Urothelium cell line (cell line): ENCODE measurements around the gene ZKSCAN1.
A peak's percentile ranks its signal among the peaks of the same experiment; 100 is the strongest.
"Not testable (repeated sequence)": the region's sequence is repeated elsewhere in the genome, so short reads cannot be mapped to it uniquely, and the experiment has no call there.

Experiments used
- DNase-seq: peaks from one replicate; pipeline ENCODE4 v3.0.0; 2011; ENCODE audit warnings: low spot score, mixed read lengths
- FAIRE-seq: peaks from 2 replicates; lab custom pipeline; 2011; peaks lifted over from hg19 to GRCh38; lab: Jason Lieb, UNC

Gene ZKSCAN1

DNA sequence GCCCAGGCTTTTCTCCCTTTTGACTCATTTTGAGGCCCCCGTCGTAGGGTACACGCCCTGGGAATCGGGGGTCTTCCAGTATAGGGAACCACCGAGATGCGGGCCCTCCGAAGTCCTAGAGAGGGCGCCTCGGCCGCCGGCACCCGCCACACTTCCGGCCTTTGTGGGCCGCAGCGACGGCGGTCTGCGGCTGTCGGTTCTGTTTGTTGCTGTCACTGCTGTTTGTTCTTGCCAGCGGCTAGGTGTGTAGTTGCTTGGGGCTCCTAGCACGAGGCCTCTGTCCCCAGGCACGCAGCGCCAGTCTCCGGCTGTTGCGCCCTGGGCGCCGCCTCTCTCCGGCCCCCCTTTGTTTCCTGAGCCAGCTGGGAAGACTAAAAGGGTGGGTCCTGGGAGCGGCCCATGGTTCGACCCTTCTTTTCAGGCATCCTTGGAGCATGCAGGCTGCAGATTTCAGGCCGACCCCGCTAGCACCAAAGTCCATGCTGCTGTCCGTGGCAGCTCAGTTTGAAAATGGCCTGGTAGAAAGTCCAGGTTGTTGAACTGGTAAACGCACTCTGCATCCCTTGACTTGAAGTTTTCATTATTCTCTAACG is 17.8 kb upstream of the ZKSCAN1 start:
- DNase-seq (no peak), FAIRE-seq (no peak)

DNA sequence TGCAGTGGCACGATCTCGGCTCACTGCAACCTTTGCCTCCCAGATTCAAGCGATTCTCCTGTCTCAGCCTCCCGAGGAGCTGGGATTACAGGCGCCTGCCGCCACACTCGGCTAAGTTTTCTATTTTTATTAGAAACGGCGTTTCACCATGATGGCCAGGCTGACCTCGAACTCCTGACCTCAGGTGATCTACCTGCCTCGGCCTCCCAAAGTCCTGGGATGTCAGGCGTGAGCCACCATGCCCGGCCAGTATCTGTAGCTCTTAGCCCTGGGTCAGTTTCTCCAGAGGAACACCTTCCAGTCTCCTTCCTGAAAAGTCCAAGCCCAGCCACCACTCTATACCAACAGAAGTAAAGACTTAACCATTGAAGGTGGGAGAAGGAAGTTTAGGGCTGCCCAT is 15.2 kb upstream of the ZKSCAN1 start:
- no peak for DNase-seq

DNA sequence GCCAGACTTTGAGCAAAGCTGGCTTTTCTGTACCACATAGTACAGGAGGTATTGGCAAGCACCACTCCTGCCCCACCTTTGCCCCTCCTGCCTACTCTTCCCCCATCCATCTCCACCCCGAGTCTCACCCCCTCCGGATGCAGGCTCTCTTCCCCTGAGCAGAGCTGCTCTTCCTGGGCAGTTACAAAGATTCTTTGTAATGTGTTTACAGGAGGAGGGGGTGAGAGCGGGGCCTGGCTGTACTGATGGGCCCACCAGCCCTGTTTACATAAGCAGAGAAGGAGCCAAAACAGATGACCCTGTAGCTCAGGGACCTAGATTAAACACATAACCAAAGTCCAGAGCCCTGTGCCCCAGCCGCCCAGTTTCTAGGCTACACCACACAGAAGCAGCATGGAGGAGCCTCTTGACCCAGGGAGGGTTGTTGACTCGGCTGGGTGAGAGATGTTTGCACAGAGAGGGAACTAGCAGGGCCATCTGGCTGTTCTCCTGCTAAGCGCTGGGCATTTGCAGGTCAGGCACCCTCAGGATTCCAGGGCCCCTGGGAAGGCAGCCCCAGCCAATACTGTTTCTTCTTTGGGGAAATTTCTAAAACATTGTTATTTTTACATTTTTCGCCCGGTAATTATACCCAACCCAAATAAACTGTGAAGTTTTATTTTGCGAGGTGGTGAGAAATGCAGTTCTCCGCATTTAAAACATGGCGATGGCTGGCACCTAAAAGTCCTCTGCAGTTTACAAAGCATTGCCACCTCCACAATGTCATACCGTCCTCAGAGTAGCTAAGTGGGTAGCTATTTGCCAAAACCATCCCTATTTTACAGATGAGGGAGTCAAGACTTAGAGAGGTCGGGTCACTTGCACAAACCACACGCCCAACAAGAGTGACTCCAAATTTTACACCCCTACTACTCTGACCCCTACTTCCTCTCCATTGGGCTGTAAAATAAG is 11.4 kb upstream of the ZKSCAN1 start:
- DNase-seq = no peak
- FAIRE-seq = no peak

More for the DNA sequence above, 15.2 kb upstream of the ZKSCAN1 start:
- no peak for FAIRE-seq

- DNase-seq (no peak), FAIRE-seq (no peak)
Observed at GRCh38 chr7:100007887-100008286, 7.5 kb upstream of the ZKSCAN1 start.

DNA sequence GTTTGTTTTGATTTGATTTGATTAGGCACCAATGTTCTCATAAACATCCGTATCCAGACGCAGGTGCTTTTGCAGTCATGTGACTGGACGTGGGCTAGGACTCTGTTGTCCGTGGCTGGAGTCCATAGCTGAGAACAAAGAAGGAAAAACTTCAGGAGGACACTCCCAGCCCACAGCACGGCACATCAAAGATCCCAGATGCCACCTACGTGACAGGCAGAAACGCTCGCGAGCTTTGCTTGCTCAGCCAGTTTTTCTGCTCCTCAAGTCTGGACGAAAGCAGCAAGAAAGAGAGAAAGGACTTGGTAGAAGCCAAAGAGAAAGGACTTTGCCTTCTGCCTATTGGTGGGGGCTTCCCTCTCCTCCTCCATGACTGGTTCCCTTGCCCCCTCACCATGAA is 6.9 kb upstream of the ZKSCAN1 start:
- FAIRE-seq (no peak), DNase-seq (no peak)

DNA sequence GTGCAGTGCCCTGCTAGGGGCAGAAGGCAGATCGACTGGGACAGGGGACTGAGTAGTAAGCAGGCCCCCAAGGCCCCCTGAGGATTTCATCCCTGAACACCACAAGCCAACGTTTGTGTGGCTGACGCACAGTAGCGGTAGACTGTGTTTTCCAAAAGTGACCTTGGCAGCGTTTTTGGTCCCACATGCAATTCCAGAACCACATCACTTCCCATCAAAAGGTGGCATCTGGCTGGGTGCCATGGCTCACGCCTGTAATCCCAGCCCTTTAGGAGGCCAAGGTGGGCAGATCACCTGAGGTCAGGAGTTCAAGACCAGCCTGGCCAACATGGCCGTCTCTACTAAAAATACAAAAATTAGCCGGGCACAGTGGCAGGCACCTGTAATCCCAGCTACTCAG is 5.4 kb upstream of the ZKSCAN1 start:
- FAIRE-seq, DNase-seq: not testable (repeated sequence)

DNA sequence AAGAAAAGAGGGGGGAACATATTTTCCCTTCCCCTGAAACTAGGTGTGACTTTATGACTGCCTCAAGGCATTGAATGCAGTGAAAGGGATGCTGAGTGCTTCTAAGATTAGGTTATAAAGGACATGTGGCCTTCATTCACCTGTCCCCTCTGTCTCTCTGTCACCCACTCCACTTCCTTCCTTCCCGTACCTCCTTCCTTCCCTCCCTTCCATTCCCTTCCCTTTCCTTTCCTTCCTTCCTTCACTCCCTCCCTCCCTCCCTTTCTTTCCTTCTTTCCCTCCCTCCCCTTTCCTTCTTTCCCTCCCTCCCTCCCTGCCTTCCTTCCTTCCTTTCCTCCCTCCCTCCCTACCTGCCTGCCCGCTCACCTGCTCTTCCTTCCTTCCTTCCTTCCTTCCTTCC is 4.5 kb upstream of the ZKSCAN1 start:
- FAIRE-seq = peak; percentile 20

GRCh38 chr7:100011516-100011915 is 3.9 kb upstream of the ZKSCAN1 start:
- FAIRE-seq (no peak), DNase-seq (no peak)

More for the DNA sequence above, 4.5 kb upstream of the ZKSCAN1 start:
- no peak for DNase-seq

DNA sequence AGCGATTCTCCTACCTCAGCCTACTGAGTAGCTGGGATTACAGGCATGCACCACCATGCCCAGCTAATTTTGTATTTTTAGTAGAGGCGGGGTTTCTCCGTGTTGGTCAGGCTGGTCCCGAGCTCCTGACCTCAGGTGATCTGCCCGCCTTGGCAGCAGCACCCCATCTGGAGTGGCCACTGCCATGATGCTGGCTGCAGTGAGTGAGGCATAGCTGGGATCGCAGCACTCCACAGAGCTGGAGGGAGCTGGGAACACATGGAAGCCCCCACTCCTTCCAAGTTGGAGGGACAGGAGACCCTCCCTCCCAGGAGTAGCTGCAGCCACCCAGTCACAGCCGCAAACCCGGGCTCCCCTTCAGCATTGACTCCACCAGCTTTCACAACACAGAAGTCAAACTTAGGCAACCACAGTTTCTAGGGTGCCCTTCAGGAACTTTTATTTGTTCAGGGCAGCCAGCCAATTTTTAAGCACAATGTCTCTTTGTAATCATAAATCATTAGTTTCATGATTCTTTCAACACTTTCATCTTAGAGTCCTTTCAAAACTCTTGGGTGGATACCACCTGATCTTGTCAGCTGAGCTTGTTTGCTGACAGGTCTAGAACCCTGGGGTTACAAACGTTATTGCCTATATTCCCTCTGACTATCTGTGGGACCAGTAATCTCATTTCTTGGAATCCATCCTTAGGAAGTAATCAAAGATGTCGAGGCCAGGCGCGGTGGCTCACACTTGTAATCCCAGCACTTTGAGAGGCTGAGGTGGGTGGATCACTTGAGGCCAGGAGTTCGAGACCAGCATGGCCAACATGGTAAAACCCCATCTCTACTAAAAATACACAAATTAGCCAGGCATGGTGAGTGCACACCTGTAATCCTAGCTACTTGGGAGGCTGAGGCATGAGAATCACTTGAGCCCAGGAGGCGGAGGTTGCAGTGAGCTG is 2.7 kb upstream of the ZKSCAN1 start:
- FAIRE-seq = not testable (repeated sequence)
- peak; percentile 47 for DNase-seq

- DNase-seq = no peak
- no peak for FAIRE-seq
Observed at GRCh38 chr7:100013328-100013676, 2.1 kb upstream of the ZKSCAN1 start.

GRCh38 chr7:100016215-100016901 is 962 bp downstream of the ZKSCAN1 start:
- FAIRE-seq (no peak), DNase-seq (no peak)

DNA sequence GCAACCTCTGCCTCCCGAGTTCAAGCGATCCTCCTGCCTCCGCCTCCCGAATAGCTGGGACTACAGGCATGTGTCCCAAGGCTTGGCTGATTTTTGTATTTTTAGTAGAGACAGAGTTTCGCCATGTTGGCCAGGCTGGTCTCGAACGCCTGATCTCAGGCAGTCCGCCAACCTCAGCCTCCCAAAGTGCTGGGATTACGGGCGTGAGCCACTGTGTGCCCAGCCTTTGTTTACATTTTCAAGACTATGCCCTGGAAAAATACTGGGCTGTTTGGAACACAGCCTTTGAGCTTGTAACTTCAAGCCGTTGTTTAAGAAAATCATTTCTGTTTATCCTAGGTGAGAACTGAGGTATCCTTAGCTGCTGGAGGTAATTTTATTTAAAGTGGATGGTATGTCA is 1.9 kb downstream of the ZKSCAN1 start:
- DNase-seq (no peak), FAIRE-seq (no peak)

DNA sequence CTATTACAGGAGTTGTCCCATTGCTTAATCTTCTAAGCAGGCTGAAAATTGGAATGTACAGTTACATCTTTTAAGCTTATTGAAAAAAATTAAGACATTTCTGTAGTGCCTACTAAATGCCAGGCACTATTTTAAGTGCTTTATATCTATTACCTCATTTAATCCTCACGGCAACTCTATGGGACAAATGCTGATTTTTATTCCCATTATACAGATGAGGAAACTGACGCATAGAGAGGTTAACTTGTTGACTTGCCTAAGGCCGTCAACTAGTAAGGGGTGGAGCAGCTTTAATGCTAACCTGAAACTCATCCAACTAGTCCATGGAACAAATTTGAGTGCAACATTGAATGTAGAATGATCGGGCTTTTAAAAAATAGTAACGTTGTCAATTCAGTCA is 2.5 kb downstream of the ZKSCAN1 start:
- DNase-seq = no peak

GRCh38 chr7:100019908-100020307 is 4.5 kb downstream of the ZKSCAN1 start:
- FAIRE-seq = no peak
- no peak for DNase-seq

More for the DNA sequence above, 2.5 kb downstream of the ZKSCAN1 start:
- FAIRE-seq = no peak

DNA sequence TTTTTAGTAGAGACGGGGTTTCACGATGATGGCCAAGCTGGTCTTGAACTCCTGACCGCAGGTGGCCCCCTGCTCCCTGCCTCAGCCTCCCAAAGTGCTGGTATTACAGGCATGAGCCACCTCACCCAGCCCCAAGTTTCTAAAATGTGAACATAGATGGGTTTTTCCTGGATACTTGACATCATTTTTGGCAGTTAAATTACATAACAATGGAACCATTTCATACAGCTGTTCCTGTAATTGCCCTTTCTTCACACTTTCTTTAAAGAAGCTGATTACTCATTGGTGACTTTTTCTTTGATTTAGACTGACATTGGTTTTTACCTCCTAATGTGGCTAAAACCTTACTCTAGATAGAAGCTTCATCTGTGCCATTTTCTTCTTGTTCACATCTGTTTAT is 5.9 kb downstream of the ZKSCAN1 start:
- DNase-seq (no peak), FAIRE-seq (no peak)

DNA sequence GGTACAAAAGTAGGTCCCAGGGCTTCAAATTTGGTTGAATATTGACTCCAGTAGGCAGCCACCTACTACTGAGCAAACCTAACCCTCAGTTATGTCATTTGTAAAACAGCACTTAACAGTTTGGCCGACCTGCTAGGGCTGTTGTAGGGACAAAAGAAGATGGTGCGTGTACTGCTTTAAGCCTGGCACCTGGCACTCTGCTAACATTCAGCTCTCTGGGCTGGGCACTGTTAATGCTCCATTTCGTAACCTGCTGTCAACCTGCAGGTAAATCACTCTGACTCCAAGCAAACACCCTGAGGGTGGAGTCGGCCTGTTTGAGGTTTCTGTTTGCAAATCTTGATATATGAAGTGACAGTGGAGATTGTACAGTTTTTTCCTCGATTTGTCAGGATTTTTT is 7.2 kb downstream of the ZKSCAN1 start:
- DNase-seq = no peak
- FAIRE-seq = no peak

DNA sequence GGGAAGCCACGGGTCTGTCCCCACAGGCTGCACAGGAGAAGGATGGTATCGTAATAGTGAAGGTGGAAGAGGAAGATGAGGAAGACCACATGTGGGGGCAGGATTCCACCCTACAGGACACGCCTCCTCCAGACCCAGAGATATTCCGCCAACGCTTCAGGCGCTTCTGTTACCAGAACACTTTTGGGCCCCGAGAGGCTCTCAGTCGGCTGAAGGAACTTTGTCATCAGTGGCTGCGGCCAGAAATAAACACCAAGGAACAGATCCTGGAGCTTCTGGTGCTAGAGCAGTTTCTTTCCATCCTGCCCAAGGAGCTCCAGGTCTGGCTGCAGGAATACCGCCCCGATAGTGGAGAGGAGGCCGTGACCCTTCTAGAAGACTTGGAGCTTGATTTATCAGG is 8.1 kb downstream of the ZKSCAN1 start:
- no peak for FAIRE-seq
- DNase-seq = no peak

- no peak for FAIRE-seq
Observed at GRCh38 chr7:100024020-100024619, 8.7 kb downstream of the ZKSCAN1 start.

GRCh38 chr7:100027197-100027596 is 11.8 kb downstream of the ZKSCAN1 start:
- FAIRE-seq (no peak), DNase-seq (no peak)

More at GRCh38 chr7:100024020-100024619, 8.7 kb downstream of the ZKSCAN1 start:
- DNase-seq = no peak

GRCh38 chr7:100029596-100029995 is 14.2 kb downstream of the ZKSCAN1 start:
- DNase-seq (no peak), FAIRE-seq (no peak)
